Omental fat pad (tissue), 4 donors: Measurements from ENCODE around the gene LPCAT1. TPM values are rescaled to one million over a fixed set of nuclear protein-coding genes. Genes with fewer than 3 reads are reported as not detected.
"Not testable (repeated sequence)": the region's sequence is repeated elsewhere in the genome, so short reads cannot be mapped to it uniquely, and the experiment has no call there.

ENCODE experiments used
- ATAC-seq: fragments of 150-250 bp; one replicate; pipeline ENCODE4 v1.9.1; 2016; ENCODE audit warnings: mild to moderate bottlenecking, moderate library complexity; ENCODE audit not compliant: low FRiP score
- DNase-seq: peaks from one replicate; pipeline ENCODE4 v3.0.0-alpha.2; 2019; ENCODE audit warnings: low spot score
- total RNA-seq, 4 donors: library from RNA; depleted of rRNA; stranded (reverse); fragments of >200 nt; gene quantifications; one replicate each; pipeline ENCODE4 v1.1.0, GENCODE V29; 2016
- TF ChIP-seq, protein P1 (sequence below), 3 donors: fragments of 450-650 bp; IDR thresholded peaks; one replicate each; pipeline ENCODE4 v1.5.1; 2016 to 2017; ENCODE audit warnings: antibody characterized with exemption in 3 of 3, mild to moderate bottlenecking in 3 of 3, moderate library complexity in 2 of 3

Gene LPCAT1, protein sequence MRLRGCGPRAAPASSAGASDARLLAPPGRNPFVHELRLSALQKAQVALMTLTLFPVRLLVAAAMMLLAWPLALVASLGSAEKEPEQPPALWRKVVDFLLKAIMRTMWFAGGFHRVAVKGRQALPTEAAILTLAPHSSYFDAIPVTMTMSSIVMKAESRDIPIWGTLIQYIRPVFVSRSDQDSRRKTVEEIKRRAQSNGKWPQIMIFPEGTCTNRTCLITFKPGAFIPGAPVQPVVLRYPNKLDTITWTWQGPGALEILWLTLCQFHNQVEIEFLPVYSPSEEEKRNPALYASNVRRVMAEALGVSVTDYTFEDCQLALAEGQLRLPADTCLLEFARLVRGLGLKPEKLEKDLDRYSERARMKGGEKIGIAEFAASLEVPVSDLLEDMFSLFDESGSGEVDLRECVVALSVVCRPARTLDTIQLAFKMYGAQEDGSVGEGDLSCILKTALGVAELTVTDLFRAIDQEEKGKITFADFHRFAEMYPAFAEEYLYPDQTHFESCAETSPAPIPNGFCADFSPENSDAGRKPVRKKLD
- total RNA-seq: 10 to 100 TPM; 22.3 to 37.1 (median 34.5) TPM

DNA sequence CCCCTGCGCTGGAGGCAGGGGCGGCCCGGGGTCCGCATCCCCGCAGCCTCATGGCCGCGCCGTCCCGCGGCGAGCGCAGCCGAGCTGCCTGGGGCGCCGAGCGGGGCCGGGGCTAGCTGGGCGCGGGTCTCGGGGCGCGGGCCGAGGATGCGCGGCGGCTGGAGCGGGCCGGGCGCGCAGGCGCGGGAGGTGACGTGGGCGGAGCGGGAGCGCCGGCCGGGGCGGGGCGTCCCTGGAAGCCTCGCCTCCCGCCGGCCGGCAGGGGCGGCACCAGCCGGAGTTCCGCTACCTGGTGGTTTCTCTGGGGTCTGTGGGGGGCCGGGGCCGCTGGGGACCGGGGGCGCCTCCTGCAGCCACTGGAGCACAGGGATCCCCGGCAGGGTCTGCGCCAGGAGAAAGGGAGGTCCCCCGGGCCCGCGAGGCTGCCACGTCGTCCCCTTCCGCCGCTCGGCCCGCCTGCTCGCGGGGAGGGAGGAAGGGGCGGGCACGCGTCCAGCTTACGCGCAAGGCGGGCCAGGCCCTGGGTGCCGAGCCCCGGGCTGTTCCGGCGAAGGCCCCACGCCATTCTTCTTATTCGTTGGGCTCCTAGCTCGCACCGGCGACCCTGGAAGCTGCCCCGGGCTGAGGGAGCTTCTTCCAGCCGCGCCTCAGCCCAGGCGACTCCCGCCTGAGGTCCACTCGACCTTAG, at the start of gene LPCAT1:
LPCAT1 (minus strand) TSS at position 168 of the 688 bp plus-strand sequence; CDS start at position 52, 116 bp downstream.
- TF ChIP-seq, protein P1, sequence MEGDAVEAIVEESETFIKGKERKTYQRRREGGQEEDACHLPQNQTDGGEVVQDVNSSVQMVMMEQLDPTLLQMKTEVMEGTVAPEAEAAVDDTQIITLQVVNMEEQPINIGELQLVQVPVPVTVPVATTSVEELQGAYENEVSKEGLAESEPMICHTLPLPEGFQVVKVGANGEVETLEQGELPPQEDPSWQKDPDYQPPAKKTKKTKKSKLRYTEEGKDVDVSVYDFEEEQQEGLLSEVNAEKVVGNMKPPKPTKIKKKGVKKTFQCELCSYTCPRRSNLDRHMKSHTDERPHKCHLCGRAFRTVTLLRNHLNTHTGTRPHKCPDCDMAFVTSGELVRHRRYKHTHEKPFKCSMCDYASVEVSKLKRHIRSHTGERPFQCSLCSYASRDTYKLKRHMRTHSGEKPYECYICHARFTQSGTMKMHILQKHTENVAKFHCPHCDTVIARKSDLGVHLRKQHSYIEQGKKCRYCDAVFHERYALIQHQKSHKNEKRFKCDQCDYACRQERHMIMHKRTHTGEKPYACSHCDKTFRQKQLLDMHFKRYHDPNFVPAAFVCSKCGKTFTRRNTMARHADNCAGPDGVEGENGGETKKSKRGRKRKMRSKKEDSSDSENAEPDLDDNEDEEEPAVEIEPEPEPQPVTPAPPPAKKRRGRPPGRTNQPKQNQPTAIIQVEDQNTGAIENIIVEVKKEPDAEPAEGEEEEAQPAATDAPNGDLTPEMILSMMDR (IDR thresholded peaks at IDR 0.05): no peak
- DNase-seq (no peak), ATAC-seq (peak; percentile 92)

DNA sequence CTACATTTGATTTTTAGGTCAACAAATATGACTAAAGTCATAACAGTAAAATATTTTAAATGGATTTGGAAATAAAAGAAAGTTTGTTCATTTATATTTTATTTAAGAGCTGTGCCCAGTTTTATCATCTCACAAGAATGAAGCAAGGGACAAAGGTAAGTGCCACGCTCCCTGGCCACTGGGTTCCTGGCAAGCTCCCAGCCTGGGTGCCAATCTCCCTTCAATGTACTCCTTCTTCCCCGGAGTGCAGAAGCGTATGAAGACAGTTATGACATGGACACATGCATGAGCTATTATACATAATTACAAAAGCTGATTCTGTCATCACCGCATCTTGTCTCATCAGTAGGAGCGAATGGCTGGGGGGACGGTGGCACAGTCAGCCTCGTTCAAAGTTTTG, 48.1 kb upstream of the LPCAT1 start:
- DNase-seq, ATAC-seq: not testable (repeated sequence)

DNA sequence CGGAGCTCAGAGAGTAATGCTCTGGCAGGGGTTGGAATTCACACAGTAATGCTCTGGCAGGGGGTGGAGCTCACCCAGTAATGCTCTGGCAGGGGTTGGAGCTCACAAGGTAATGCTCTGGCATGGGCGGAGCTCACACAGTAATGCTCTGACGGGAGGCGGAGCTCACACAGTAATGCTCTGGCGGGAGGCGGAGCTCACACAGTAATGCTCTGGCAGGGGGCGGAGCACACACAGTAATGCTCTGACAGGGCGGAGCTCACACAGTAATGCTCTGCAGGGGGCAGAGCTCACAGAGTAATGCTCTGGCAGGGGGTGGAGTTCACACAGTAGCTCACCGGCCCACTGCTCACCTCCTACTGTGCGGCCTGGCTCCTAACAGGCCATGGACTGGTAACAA, 47.2 kb upstream of the LPCAT1 start:
- no peak for DNase-seq

DNA sequence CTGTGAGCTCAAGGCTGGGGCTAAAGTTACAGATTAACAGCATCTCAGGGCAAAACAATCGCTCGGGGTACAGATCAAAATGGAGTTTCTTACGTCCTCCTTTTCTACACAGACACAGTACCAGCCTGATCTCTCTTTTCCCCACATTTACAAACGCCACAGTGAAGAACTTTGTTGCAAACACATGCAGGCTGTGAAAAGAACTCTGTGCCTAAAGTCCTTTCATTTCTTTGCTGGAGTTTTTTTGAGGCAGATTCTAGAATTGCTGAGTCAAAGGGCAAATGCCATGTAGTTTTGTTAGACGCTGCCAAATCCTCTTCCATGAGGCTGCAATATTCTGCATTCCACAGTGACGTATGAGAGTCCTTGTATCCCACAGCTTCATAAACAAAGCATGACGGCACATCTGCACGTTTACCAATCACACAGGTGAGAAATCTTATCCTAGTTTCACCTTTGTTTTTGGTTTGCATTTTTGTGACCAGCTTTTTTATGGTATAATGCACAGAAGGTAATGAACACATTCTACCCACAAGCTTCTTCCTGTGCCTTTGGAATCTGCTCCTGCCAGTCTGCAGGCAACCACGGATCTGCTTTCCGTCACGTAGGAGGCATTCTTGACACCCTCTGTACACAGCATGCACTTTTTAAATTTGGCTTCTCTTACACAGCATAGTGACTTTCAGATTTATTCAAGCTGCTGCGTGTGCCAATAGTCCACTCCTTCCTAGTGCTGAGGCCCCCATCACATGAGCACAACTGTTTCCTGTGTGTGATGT, 44.6 kb upstream of the LPCAT1 start:
- TF ChIP-seq, protein P1 (IDR thresholded peaks at IDR 0.05): no peak
- ATAC-seq (peak; percentile 89), DNase-seq (no peak)

More for the DNA sequence above, 47.2 kb upstream of the LPCAT1 start:
- no peak for ATAC-seq
- TF ChIP-seq, protein P1 (IDR thresholded peaks at IDR 0.05): no peak

DNA sequence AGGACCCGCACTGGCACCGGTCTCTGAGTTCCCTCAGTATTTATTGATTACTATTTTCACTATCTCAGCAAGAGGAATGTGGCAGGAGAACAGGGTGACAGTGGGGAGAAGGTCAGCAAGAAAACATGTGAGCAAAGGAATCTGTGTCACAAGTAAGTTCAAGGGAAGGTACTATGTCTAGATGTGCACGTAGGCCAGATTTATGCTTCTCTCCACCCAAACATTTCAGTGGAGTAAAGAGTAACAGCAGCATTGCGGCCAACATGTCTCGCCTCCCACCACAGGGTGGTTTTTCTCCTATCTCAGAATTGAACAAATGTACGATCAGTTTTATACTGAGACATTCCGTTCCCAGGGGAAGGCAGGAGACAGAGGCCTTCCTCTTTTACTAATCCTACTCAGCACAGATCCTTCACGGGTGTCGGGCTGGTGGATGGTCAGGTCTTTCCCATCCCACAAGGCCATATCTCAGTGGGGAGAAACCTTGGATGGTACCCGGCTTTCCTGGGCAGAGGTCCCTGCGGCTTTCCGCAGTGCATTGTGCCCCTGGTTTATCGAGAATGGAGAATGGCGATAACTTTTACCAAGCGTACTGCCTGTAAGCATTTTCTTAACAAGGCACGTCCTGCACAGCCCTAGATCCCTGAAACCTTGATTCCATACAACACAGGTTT, 43.9 kb upstream of the LPCAT1 start:
- ATAC-seq, DNase-seq: not testable (repeated sequence)

DNA sequence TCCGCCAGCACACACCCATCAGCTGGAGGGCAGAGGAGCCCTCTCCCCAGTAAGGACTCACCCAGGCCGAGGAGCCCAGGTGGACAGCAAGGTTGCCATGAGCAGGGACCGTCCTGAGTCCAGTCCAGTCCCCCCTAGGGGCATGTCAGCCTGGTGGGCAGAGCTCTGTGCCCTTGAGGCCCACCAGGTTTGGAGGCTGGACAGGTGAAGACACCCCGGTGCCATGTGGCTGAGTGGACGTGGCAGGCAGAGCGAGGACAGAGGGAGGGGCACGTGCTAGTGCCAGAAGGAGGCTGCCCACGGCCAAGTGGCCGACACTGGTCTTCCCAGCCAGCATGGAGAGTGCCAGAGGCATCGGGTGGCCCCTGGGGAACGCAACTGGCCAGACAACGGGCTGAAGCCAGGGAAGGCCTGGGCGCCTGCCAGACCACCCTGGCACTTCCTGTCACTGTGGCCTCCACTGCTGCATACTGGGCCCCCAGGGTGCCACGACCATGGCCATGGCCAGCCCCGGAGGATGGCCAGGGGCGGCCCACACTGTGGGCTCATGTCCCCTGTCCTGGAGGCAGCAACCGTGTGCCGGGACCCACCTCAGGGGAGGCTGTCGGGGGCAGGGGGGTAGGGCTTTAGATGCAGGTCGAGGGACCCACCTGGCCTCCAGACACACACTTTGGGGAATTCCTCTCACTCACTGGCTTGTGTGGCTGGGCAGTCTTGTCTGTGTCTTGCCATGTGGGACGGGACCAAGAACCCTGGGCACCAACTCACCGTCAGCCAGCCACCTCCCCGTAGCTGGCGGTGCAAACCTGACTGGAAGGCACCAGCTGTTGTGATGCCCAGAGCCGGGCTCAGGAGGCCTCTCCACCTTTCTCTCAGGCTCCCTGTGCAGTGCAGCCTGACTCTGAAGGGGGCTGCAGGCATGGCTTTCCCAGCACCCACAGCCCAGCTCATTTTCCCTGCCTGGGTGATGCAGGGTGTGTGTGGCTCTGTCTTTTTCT, 42.3 kb upstream of the LPCAT1 start:
- TF ChIP-seq, protein P1 (IDR thresholded peaks at IDR 0.05): no peak
- ATAC-seq: no peak

More for the DNA sequence above, 42.3 kb upstream of the LPCAT1 start:
- DNase-seq: no peak
